Liver (tissue), 9 donors: ENCODE results near the gene PRSS1. TPM values are rescaled to one million over a fixed set of nuclear protein-coding genes. Genes with fewer than 3 reads are reported as not detected.

Source experiments
- DNase-seq: peaks from one replicate; pipeline ENCODE4 v3.0.0-alpha.2; 2017; ENCODE audit warnings: low spot score
- H3K27ac ChIP-seq, 2 donors: one replicate each; pipeline ENCODE4 v1.7.0; 2013; ENCODE audit warnings: inconsistent platforms in 2 of 2, low read length in 2 of 2, control low read depth in 1 of 2, low read depth in 1 of 2, mild to moderate bottlenecking in 1 of 2
- H3K27me3 ChIP-seq, 4 donors: one replicate each; pipeline versions ENCODE4 v1.6.1 to v1.7.0; 2013; ENCODE audit warnings: low read length in 3 of 4, inconsistent platforms in 1 of 4, mild to moderate bottlenecking in 1 of 4, moderate library complexity in 1 of 4; ENCODE audit not compliant: control insufficient read depth in 4 of 4, insufficient read depth in 4 of 4
- H3K36me3 ChIP-seq, 4 donors: one replicate each; pipeline versions ENCODE4 v1.6.1 to v1.7.0; 2013; ENCODE audit warnings: low read length in 3 of 4, mild to moderate bottlenecking in 3 of 4, low read depth in 1 of 4, moderate library complexity in 1 of 4; ENCODE audit not compliant: control insufficient read depth in 4 of 4, insufficient read depth in 3 of 4
- H3K4me1 ChIP-seq, 4 donors: one replicate each; pipeline versions ENCODE4 v1.6.1 to v1.7.0; 2013; ENCODE audit warnings: low read length in 3 of 4, mild to moderate bottlenecking in 3 of 4, moderate library complexity in 1 of 4; ENCODE audit not compliant: control insufficient read depth in 4 of 4, insufficient read depth in 4 of 4
- H3K4me3 ChIP-seq, 3 donors: one replicate each; pipeline versions ENCODE4 v1.6.1 to v1.7.0; 2013; ENCODE audit warnings: low read length in 3 of 3, control low read depth in 1 of 3, low read depth in 1 of 3, mild to moderate bottlenecking in 1 of 3
- H3K9ac ChIP-seq, 2 donors: one replicate each; pipeline ENCODE4 v1.7.0; 2013; ENCODE audit warnings: low read length in 2 of 2, mild to moderate bottlenecking in 2 of 2, moderate library complexity in 2 of 2, control low read depth in 1 of 2, low read depth in 1 of 2
- H3K9me3 ChIP-seq, 4 donors: one replicate each; pipeline versions ENCODE4 v1.6.1 to v1.7.0; 2013; ENCODE audit warnings: low read length in 3 of 4; ENCODE audit not compliant: control insufficient read depth in 4 of 4
- ATF3 ChIP-seq: IDR thresholded peaks from 2 replicates; pipeline ENCODE4 v1.6.1; 2016; ENCODE audit warnings: antibody characterized with exemption
- EGR1 ChIP-seq, 2 donors: IDR thresholded peaks; 2 replicates each; pipeline ENCODE4 v1.6.1; 2016 to 2018; ENCODE audit warnings: antibody characterized with exemption in 2 of 2, low read depth in 2 of 2
- FOXA1 ChIP-seq: IDR thresholded peaks from 2 replicates; pipeline ENCODE4 v1.6.1; 2016; ENCODE audit warnings: antibody characterized with exemption
- FOXA2 ChIP-seq: IDR thresholded peaks from 2 replicates; pipeline ENCODE4 v1.6.1; 2016; ENCODE audit warnings: antibody characterized with exemption
- GABPA ChIP-seq, 2 donors: IDR thresholded peaks in 1 of 2; conservative IDR thresholded peaks in 1 of 2; 2 replicates each; pipeline ENCODE4 v1.6.1; 2016; ENCODE audit warnings: antibody characterized with exemption in 2 of 2, mild to moderate bottlenecking in 1 of 2, moderate library complexity in 1 of 2
- HNF4A ChIP-seq, 2 donors: conservative IDR thresholded peaks; 2 replicates each; pipeline ENCODE4 v1.6.1; 2016; ENCODE audit warnings: antibody characterized with exemption in 2 of 2, mild to moderate bottlenecking in 2 of 2
- HNF4G ChIP-seq: IDR thresholded peaks from 2 replicates; pipeline ENCODE4 v1.6.1; 2016; ENCODE audit warnings: antibody characterized with exemption
- NR2F2 ChIP-seq: IDR thresholded peaks from 2 replicates; pipeline ENCODE4 v1.6.1; 2016; ENCODE audit warnings: antibody characterized with exemption
- RAD21 ChIP-seq, 2 donors: IDR thresholded peaks; 2 replicates each; pipeline ENCODE4 v1.6.1; 2016; ENCODE audit warnings: antibody characterized with exemption in 2 of 2, mild to moderate bottlenecking in 2 of 2
- RXRA ChIP-seq, 2 donors: IDR thresholded peaks; 2 replicates each; pipeline ENCODE4 v1.6.1; 2017 to 2018; ENCODE audit warnings: antibody characterized with exemption in 2 of 2, mild to moderate bottlenecking in 1 of 2
- SP1 ChIP-seq: IDR thresholded peaks from 2 replicates; pipeline ENCODE4 v1.6.1; 2018; ENCODE audit warnings: antibody characterized with exemption, mild to moderate bottlenecking
- TAF1 ChIP-seq: conservative IDR thresholded peaks from 2 replicates; pipeline ENCODE4 v1.6.1; 2016; ENCODE audit warnings: antibody characterized with exemption, mild to moderate bottlenecking
- YY1 ChIP-seq: IDR thresholded peaks from 2 replicates; pipeline ENCODE4 v1.6.1; 2016; ENCODE audit warnings: antibody characterized with exemption, mild to moderate bottlenecking
- WGBS: extraction: QIAGEN DNeasy Blood & Tissue Kit; methylation state at CpG from one replicate; pipeline ENCODE4 v1.1.7; 2013; 5-methylcytosine and 5-hydroxymethylcytosine counted together
- polyA plus RNA-seq, 2 donors: library from polyadenylated mRNA; stranded (reverse) in 1 of 2; unstranded in 1 of 2; fragments of 200-250 nt in 1 of 2; fragments of >200 nt in 1 of 2; fragmentation: Nextera tagmentation in 1 of 2; extraction: Ambion mirVana in 1 of 2; gene quantifications; one replicate each; pipeline versions ENCODE4 v1.2.1 to v1.2.3, GENCODE V29; 2013 to 2015
- total RNA-seq, 2 donors: library from RNA; depleted of rRNA; stranded (reverse); fragments of >200 nt; gene quantifications; one replicate each; pipeline ENCODE4 v1.2.3, GENCODE V29; 2014
- TF ChIP-seq, protein P1 (sequence below): IDR thresholded peaks from 2 replicates; pipeline ENCODE4 v1.6.1; 2016; ENCODE audit warnings: antibody characterized with exemption
- TF ChIP-seq, protein P2 (sequence below): IDR thresholded peaks from 2 replicates; pipeline ENCODE4 v1.6.1; 2016; ENCODE audit warnings: antibody characterized with exemption
- TF ChIP-seq, protein P3 (sequence below): IDR thresholded peaks from 2 replicates; pipeline ENCODE4 v1.6.1; 2016; ENCODE audit warnings: antibody characterized with exemption, mild to moderate bottlenecking
- donor health status: healthy.
- donor health status: healthy.
- donor health status: healthy.
- donor health status: healthy.
- donor health status: healthy.

Gene PRSS1
- total and polyA plus RNA-seq, 4 donors, result not detected

DNA sequence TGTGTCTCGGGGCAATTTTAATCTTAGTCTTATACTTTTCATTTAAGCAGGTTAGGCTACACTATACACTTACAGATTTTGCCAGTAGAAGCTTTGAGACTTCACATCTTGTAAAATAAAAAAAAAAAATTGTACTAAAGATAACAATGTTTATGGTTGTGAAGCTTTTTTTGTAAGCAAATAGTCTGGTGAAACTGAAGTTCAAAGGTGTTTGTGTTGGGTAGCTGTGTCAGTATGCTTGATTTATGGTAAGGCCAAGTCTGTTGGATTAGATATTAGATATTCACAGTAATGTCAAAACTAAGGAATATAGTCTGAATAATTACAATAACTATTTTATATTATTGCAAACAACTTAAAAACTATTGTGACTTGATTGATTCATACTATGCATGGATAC lies 31.0 kb upstream of the PRSS1 start (continued):
- TF ChIP-seq, protein P1, sequence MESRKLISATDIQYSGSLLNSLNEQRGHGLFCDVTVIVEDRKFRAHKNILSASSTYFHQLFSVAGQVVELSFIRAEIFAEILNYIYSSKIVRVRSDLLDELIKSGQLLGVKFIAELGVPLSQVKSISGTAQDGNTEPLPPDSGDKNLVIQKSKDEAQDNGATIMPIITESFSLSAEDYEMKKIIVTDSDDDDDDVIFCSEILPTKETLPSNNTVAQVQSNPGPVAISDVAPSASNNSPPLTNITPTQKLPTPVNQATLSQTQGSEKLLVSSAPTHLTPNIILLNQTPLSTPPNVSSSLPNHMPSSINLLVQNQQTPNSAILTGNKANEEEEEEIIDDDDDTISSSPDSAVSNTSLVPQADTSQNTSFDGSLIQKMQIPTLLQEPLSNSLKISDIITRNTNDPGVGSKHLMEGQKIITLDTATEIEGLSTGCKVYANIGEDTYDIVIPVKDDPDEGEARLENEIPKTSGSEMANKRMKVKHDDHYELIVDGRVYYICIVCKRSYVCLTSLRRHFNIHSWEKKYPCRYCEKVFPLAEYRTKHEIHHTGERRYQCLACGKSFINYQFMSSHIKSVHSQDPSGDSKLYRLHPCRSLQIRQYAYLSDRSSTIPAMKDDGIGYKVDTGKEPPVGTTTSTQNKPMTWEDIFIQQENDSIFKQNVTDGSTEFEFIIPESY, result no peak
- no peak for TF ChIP-seq FOXA1
- TF ChIP-seq EGR1 (IDR thresholded peaks at IDR 0.05; ENCODE audit: low read depth in 2 of 2), result no peak
- no peak for TF ChIP-seq HNF4A (conservative IDR thresholded peaks at IDR 0.05)
- TF ChIP-seq, protein P2, sequence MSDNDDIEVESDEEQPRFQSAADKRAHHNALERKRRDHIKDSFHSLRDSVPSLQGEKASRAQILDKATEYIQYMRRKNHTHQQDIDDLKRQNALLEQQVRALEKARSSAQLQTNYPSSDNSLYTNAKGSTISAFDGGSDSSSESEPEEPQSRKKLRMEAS, result no peak
- no peak for TF ChIP-seq GABPA (IDR thresholded peaks at IDR 0.05 in 1 of 2, conservative IDR thresholded peaks at IDR 0.05 in 1 of 2)
- no peak for TF ChIP-seq YY1
- no peak for TF ChIP-seq RAD21 (IDR thresholded peaks at IDR 0.05)

GRCh38 chr7:142720172-142720773 lies 29.0 kb upstream of the PRSS1 start:
- Histone ChIP-seq H3K27me3 (peaks cover 0 to 5% (median 0%) of the 10 kb centered on the region in 4 donors), H3K9ac (no peak overlapping the region), H3K36me3 (no peaks in the 10 kb centered on the region), H3K4me3 (no peak overlapping the region), H3K9me3 (no peaks in the 10 kb centered on the region), H3K27ac (no peak overlapping the region), H3K4me1 (no peaks in the 10 kb centered on the region)
- DNase-seq, result no peak
- TF ChIP-seq, protein P3, sequence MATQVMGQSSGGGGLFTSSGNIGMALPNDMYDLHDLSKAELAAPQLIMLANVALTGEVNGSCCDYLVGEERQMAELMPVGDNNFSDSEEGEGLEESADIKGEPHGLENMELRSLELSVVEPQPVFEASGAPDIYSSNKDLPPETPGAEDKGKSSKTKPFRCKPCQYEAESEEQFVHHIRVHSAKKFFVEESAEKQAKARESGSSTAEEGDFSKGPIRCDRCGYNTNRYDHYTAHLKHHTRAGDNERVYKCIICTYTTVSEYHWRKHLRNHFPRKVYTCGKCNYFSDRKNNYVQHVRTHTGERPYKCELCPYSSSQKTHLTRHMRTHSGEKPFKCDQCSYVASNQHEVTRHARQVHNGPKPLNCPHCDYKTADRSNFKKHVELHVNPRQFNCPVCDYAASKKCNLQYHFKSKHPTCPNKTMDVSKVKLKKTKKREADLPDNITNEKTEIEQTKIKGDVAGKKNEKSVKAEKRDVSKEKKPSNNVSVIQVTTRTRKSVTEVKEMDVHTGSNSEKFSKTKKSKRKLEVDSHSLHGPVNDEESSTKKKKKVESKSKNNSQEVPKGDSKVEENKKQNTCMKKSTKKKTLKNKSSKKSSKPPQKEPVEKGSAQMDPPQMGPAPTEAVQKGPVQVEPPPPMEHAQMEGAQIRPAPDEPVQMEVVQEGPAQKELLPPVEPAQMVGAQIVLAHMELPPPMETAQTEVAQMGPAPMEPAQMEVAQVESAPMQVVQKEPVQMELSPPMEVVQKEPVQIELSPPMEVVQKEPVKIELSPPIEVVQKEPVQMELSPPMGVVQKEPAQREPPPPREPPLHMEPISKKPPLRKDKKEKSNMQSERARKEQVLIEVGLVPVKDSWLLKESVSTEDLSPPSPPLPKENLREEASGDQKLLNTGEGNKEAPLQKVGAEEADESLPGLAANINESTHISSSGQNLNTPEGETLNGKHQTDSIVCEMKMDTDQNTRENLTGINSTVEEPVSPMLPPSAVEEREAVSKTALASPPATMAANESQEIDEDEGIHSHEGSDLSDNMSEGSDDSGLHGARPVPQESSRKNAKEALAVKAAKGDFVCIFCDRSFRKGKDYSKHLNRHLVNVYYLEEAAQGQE, result no peak
- no peak for TF ChIP-seq SP1
- TF ChIP-seq RXRA (IDR thresholded peaks at IDR 0.05), result no peak
- TF ChIP-seq EGR1 (IDR thresholded peaks at IDR 0.05; ENCODE audit: low read depth in 2 of 2), result no peak
- TF ChIP-seq NR2F2, result no peak
- TF ChIP-seq FOXA2, result no peak
- TF ChIP-seq TAF1, result no peak
- TF ChIP-seq RAD21 (IDR thresholded peaks at IDR 0.05), result no peak
- no peak for TF ChIP-seq HNF4A (conservative IDR thresholded peaks at IDR 0.05)
- TF ChIP-seq FOXA1, result no peak
- no peak for TF ChIP-seq HNF4G
- TF ChIP-seq, protein P2, result no peak
- no peak for TF ChIP-seq ATF3
- TF ChIP-seq, protein P1, result no peak
- WGBS, result 77% methylated on average over 8 of the region's 8 CpGs
